ENCODE data around the gene MATN3.

The MATN3 gene

DNA sequence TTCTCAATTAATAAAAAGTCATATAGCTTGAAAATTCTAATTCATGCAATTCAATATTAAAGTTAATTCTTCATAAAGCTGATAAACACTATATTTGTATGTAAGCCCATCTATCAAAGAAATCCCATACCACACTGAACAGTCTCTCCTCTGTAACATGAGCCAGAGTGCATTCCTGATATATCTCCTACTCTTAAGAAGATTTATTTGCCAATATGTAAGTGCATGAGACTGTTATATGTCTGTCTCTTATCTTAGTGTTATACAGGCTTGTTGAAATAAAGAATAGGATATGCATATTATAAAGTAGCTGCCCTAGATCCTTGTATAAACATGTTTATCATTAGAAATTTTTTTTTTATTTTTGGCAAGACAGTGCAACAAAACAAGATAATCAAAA lies 70.3 kb downstream of the MATN3 start:
- TF ChIP-seq, protein P1, sequence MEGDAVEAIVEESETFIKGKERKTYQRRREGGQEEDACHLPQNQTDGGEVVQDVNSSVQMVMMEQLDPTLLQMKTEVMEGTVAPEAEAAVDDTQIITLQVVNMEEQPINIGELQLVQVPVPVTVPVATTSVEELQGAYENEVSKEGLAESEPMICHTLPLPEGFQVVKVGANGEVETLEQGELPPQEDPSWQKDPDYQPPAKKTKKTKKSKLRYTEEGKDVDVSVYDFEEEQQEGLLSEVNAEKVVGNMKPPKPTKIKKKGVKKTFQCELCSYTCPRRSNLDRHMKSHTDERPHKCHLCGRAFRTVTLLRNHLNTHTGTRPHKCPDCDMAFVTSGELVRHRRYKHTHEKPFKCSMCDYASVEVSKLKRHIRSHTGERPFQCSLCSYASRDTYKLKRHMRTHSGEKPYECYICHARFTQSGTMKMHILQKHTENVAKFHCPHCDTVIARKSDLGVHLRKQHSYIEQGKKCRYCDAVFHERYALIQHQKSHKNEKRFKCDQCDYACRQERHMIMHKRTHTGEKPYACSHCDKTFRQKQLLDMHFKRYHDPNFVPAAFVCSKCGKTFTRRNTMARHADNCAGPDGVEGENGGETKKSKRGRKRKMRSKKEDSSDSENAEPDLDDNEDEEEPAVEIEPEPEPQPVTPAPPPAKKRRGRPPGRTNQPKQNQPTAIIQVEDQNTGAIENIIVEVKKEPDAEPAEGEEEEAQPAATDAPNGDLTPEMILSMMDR (IDR thresholded peaks at IDR 0.05) = no peak
